Muscle of arm (tissue), 12 donors: Measurements from ENCODE around the gene PIKFYVE. TPM values are rescaled to one million over a fixed set of nuclear protein-coding genes. Genes with fewer than 3 reads are reported as not detected.
A peak's percentile ranks its signal among the peaks of the same experiment; 100 is the strongest.
"Not testable (repeated sequence)": the region's sequence is repeated elsewhere in the genome, so short reads cannot be mapped to it uniquely, and the experiment has no call there.

Source experiments
- DNase-seq: peaks from one replicate; pipeline ENCODE4 v3.0.0-alpha.2; 2013
- polyA plus RNA-seq, 12 donors: library from polyadenylated mRNA; unstranded; fragments of 120-200 nt; gene quantifications; one replicate each; pipeline ENCODE4 v1.2.1, GENCODE V29; 2013; ENCODE audit not compliant: insufficient read length in 12 of 12

PIKFYVE gene
- polyA plus RNA-seq, 12 donors: 14.0 to 25.0 (median 19.6) TPM; not detected in 1

GRCh38 chr2:208253600-208254117, 12.4 kb upstream of the PIKFYVE start:
- DNase-seq: no peak

DNA sequence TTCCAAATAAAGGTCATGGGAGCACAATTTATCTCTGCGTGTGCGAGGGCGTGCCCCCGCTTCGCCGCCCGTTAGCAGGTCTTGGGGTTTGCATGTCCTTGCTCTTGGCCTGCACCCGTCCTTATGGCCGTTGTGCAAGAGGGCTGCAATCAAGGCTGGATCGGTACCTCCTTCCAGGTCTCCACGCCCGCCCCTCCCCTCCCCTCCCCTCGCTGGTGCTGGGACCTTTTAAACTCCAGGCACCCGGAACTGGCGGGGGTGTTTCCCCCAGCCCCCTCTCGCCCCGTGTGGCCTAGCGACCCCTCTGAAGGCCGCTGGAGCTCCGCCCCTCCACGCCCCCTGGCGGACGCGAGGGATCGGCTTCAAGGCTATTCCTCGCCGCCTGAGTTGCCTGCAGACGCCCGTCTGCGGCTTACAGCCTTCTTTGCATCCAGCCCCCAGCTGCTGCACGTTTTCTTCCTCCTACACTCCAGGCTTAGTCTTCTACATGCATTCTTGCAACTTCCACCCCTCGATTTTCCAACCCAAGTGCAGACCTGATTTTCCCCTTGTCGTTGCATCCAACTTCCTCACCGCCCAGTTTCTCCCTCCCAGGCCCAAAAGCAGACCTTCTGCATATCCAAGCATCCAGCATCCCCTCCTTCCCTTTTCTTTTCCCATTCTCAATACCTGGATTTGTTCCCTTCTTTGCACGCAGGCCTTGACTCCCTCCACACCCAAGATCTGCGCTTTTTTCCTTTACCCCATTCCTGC, 11.8 kb upstream of the PIKFYVE start:
- peak; percentile 89 for DNase-seq

GRCh38 chr2:208254871-208255556, 11.0 kb upstream of the PIKFYVE start, which contains the start of gene IDH1:
Gene IDH1, minus strand, starts transcription at chr2:208255071. Its CDS starts 3,520 bp downstream, at chr2:208251551.
- peak; percentile 96 for DNase-seq

DNA sequence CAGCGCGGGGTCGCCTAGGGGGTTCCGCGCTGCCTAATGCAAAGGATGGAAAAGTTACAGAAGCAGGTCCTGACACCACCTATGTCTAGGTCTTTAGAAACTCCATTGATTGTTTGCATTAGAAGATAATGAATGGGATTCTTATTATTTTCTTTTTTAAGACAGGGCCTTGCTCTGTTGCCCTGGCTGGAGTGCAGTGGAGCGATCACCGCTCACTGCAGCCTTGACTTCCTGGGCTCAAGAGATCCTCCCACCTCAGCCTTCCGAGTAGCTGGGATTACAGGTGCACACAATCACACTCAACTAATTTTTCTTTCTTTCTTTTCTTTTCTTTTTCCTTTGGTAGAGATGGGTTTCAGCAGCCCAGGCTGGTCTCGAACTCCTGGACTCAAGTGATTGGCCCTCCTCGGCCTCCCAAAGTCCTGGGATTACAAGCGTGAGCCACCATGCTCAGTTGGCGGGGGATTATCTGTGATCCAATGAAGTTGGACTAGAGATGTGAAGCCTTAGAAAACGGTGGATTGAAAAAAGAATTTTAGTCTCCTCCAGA, 10.4 kb upstream of the PIKFYVE start:
- DNase-seq: no peak

DNA sequence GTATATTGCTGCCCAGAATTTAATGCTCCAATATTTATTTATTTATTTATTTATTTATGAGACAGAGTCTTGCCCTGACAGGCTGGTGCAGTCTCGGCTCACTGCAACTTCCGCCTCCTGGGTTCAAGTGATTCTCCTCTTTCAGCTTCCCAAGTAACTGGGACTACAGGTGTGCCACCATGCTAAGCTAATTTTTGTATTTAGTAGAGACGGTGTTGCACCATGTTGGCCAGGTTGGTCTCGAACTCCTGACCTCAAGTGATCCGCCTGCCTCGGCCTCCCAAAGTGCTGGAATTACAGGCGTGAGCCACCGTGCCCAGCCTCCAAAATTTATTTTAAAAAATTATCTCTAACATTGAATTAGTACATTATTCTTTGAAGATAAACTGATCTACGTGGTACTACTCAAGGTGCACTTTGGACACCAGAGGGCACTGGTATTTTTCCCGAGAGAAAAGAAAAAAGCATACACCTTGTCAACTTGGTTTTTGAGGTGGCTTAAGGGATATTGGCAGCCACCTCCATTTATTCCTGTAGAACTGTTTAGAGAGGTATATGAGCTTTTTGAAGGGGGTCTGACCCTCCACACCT, 9.8 kb upstream of the PIKFYVE start:
- DNase-seq: no peak

GRCh38 chr2:208256849-208257813, 8.9 kb upstream of the PIKFYVE start:
- DNase-seq: not testable (repeated sequence)

- DNase-seq: no peak
Measured at GRCh38 chr2:208265371-208265800, 669 bp upstream of the PIKFYVE start.

DNA sequence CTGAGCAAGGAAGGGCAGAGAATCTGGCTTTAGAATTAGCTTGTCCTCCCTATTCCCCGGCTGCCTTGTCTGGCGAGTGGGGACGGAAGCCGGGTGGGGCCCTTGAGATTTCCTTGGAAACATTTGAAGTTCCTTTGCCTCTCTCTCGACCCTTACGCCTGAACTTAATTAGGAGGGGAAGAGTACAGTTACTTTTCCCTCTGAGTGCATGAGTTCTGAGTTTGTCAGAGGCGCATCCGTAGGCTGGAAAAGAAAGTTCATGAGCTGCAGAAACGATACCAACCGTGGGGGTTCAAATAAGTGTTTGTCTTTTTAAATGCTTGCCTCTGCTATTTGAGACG, 468 bp downstream of the PIKFYVE start:
- no peak for DNase-seq

- no peak for DNase-seq
Measured at GRCh38 chr2:208266936-208267335, 881 bp downstream of the PIKFYVE start.

- not testable (repeated sequence) for DNase-seq
Measured at GRCh38 chr2:208267526-208267925, 1.5 kb downstream of the PIKFYVE start.

DNA sequence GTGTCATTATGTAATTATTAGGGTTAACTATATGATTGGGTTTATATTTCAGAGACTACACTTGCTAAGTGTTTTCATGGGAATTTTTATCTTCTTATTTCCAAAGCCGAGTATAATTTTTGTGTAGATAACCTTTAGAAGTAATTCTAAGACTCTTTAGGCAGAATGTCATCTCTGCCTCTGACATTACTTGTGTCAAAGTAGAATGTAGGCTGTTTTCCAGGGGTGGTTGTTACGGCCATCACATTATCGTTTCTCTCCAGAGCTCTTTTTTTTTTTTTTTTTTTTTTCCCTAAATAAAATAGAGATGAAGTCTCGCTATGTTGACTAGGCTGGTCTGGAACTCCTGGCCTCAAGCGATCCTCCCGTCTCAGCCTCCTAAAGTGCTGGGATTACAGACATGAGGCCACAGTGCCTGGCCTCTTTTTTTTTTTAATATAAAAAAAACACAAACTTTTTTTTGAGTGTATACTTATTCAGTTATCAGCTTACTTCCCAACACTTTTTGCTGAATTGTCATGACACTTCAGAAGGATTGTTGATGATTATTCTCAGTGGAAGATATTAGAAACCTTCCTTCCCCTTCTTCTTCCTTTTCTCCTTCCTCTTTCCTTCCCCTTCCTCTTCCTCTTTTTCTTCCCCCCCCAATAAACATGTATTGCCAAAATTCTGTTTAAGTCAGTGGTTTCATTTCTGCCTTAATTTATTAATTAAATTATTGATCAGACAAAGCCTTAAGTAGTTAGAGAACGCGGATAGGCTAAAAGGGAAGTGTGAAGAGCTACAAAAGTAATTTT, 2.3 kb downstream of the PIKFYVE start:
- no peak for DNase-seq

DNA sequence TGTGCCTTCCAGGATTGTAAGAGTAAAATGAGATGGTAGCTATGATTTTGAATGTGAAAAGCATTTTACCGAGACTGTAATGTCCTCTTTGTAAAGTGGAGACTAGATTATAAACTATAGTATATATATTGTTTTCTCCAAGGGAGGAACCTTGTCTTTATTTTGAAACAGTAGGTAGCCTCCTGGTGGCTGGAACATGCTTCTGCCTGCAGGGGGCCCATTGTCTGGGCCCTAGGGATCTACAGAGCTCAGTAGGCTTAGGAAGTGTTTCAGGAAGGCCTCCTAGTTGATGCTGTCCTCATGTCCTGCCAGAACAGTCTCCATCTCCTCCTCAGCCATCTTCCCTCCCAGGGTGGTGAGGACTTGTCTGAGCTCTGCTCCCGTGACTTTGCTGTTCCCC, 3.0 kb downstream of the PIKFYVE start:
- DNase-seq: no peak

- no peak for DNase-seq
Measured at GRCh38 chr2:208274748-208275147, 8.7 kb downstream of the PIKFYVE start.

DNA sequence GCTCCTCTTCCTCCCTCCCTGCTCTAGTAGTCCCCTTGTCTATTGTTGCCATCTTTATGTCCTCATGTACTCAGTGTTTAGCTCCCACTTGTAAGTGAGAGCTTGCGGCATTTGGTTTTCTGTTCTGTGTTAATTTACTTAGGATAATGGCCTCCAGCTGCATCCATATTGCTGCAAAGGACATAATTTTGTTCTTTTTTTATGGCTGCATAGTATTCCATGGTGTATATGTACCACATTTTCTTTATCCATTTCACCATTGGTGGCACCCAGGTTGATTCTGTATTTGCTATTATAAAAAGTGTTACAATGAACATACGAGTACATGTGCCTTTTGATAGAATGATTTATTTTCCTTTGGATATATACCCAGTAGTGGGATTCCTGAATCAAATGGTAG, 12.5 kb downstream of the PIKFYVE start:
- DNase-seq: no peak

DNA sequence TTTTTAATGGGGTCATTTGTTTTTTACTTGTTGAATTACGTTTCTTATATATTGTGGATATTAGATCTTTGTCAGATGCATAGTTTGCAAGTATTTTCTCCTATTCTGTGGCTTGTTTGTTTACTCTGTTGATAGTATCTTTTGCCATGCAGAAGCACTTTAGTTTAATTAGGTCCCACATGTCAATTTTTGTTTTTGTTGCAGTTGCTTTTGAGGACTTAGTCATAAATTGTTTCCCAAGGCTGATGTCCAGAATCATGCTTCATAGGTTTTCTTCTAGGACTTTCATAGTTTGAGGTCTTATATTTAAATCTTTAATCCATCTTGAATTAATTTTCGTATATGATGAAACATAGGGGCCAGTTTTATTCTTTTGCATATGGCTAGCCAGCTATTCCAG, 13.2 kb downstream of the PIKFYVE start:
- DNase-seq: no peak

DNA sequence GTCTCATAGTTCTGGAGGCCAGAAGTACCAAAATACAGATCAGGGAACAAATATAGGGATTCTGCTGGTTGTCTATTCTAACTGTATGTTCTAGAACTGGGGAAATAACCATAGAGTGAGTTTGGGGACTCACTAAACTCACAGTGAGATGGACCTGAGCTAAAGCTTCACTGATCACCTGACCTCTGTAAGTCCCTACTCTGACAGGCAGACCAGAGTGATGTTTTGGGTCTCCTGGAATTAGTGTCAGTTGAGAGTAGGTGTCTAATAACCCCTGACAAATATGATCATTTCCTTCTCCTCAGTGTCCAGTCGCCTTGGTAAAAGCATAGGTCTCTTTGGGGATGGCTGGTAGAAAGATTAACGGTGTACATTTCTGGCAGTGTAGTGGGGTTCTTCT, 14.2 kb downstream of the PIKFYVE start:
- no peak for DNase-seq

GRCh38 chr2:208280933-208281332, 14.9 kb downstream of the PIKFYVE start:
- no peak for DNase-seq

GRCh38 chr2:208285853-208286252, 19.8 kb downstream of the PIKFYVE start:
- DNase-seq: no peak

GRCh38 chr2:208294482-208295024, 28.5 kb downstream of the PIKFYVE start:
- no peak for DNase-seq

- no peak for DNase-seq
Measured at GRCh38 chr2:208295834-208296233, 29.8 kb downstream of the PIKFYVE start.
